WTC11 (cell line): ENCODE results near the gene SBK3. TPM values are rescaled to one million over a fixed set of nuclear protein-coding genes. Genes with fewer than 3 reads are reported as not detected.

ENCODE experiments used
- ATAC-seq: fragments of 200-7000 bp; cut with Tn5 transposase; 2 replicates; pipeline ENCODE4 v1.10.0; 2021; ENCODE audit warnings: mild to moderate bottlenecking, moderate library complexity
- CTCF ChIA-PET: fragments of 300-600 bp; sonication (Branson Sonifier 250); formaldehyde crosslinking; loops from one replicate; lab custom pipeline; 2021; ENCODE audit warnings: antibody characterized with exemption; lab: Charles Lee
- POLR2A ChIA-PET: fragments of 350-600 bp; sonication (Branson Sonifier 250); formaldehyde crosslinking; loops from one replicate; lab custom pipeline; 2021; ENCODE audit warnings: antibody characterized with exemption; lab: Charles Lee
- DNase-seq: peaks from one replicate; pipeline ENCODE4 v3.0.0; 2021; ENCODE audit warnings: low spot score
- H3K27ac Mint-ChIP-seq: 2 replicates; pipeline ENCODE4 v1.8.0; 2021; ENCODE audit warnings: mixed read lengths
- H3K27me3 Mint-ChIP-seq: 2 replicates; pipeline ENCODE4 v1.8.0; 2021; ENCODE audit warnings: low read depth, mild to moderate bottlenecking, moderate library complexity, mixed read lengths
- H3K36me3 Mint-ChIP-seq: 2 replicates; pipeline ENCODE4 v1.8.0; 2021; ENCODE audit warnings: mixed read lengths
- H3K4me1 Mint-ChIP-seq: 2 replicates; pipeline ENCODE4 v1.8.0; 2022; ENCODE audit warnings: mixed read lengths
- H3K4me3 Mint-ChIP-seq: 2 replicates; pipeline ENCODE4 v1.8.0; 2021; ENCODE audit warnings: mild to moderate bottlenecking, moderate library complexity, mixed read lengths
- H3K9me3 Mint-ChIP-seq: 2 replicates; pipeline ENCODE4 v1.8.0; 2021; ENCODE audit warnings: mixed read lengths
- ATF2 ChIP-seq: sonication (generic); formaldehyde crosslinking; IDR thresholded peaks from 2 replicates; pipeline ENCODE4 v1.8.1; 2022; ENCODE audit warnings: low read depth, missing genetic modification reagents, borderline replicate concordance
- ATF6 ChIP-seq: sonication (generic); formaldehyde crosslinking; IDR thresholded peaks from 2 replicates; pipeline ENCODE4 v1.8.1; 2023; ENCODE audit warnings: mild to moderate bottlenecking, missing genetic modification reagents
- CREB1 ChIP-seq: sonication (generic); formaldehyde crosslinking; IDR thresholded peaks from 2 replicates; pipeline ENCODE4 v1.8.0; 2023; ENCODE audit warnings: mild to moderate bottlenecking, missing genetic modification reagents
- E2F4 ChIP-seq: sonication (generic); formaldehyde crosslinking; IDR thresholded peaks from 2 replicates; pipeline ENCODE4 v1.8.1; 2022; ENCODE audit warnings: low read depth, mild to moderate bottlenecking, moderate library complexity, missing genetic modification reagents, borderline replicate concordance
- ERG ChIP-seq: fragments of 250-450 bp; sonication (Bioruptor Pico); IDR thresholded peaks from 2 replicates; pipeline ENCODE4 v1.8.0; 2021; ENCODE audit warnings: mild to moderate bottlenecking
- FOXK1 ChIP-seq: sonication (generic); formaldehyde crosslinking; IDR thresholded peaks from 2 replicates; pipeline ENCODE4 v1.8.0; 2022; ENCODE audit warnings: mild to moderate bottlenecking, moderate library complexity, missing genetic modification reagents
- FOXP1 ChIP-seq: sonication (generic); formaldehyde crosslinking; IDR thresholded peaks from 2 replicates; pipeline ENCODE4 v1.8.0; 2022; ENCODE audit warnings: missing genetic modification reagents, mild to moderate bottlenecking, moderate library complexity, borderline replicate concordance
- HMGA2 ChIP-seq: fragments of 250-450 bp; sonication (Bioruptor Pico); IDR thresholded peaks from 2 replicates; pipeline ENCODE4 v1.4.0; 2021; ENCODE audit warnings: mild to moderate bottlenecking, moderate library complexity
- MAX ChIP-seq: sonication (generic); formaldehyde crosslinking; IDR thresholded peaks from 2 replicates; pipeline ENCODE4 v1.8.0; 2022; ENCODE audit warnings: mild to moderate bottlenecking, missing genetic modification reagents
- MYBL2 ChIP-seq: sonication (generic); formaldehyde crosslinking; IDR thresholded peaks from 2 replicates; pipeline ENCODE4 v1.8.1; 2023; ENCODE audit warnings: mild to moderate bottlenecking, moderate library complexity, missing genetic modification reagents
- NFE2L1 ChIP-seq: sonication (generic); formaldehyde crosslinking; IDR thresholded peaks from 2 replicates; pipeline ENCODE4 v1.8.1; 2023; ENCODE audit warnings: missing genetic modification reagents
- NR1H2 ChIP-seq: sonication (generic); formaldehyde crosslinking; IDR thresholded peaks from 2 replicates; pipeline ENCODE4 v1.9.0; 2021; ENCODE audit warnings: mild to moderate bottlenecking, moderate library complexity, missing genetic modification reagents
- NR3C1 ChIP-seq: sonication (generic); formaldehyde crosslinking; conservative IDR thresholded peaks from 2 replicates; pipeline ENCODE4 v1.8.1; 2023; ENCODE audit warnings: low read depth, mild to moderate bottlenecking, missing genetic modification reagents
- PRDM15 ChIP-seq: sonication (generic); formaldehyde crosslinking; IDR thresholded peaks from 2 replicates; pipeline ENCODE4 v1.8.0; 2022; ENCODE audit warnings: missing genetic modification reagents
- RELA ChIP-seq: sonication (generic); formaldehyde crosslinking; IDR thresholded peaks from 2 replicates; pipeline ENCODE4 v1.8.1; 2022; ENCODE audit warnings: missing genetic modification reagents, mild to moderate bottlenecking, borderline replicate concordance
- SP1 ChIP-seq: sonication (generic); formaldehyde crosslinking; conservative IDR thresholded peaks from 2 replicates; pipeline ENCODE4 v1.8.1; 2022; ENCODE audit warnings: missing genetic modification reagents
- USF2 ChIP-seq: sonication (generic); formaldehyde crosslinking; IDR thresholded peaks from 2 replicates; pipeline ENCODE4 v1.8.1; 2023; ENCODE audit warnings: mild to moderate bottlenecking, missing genetic modification reagents, moderate library complexity
- ZNF121 ChIP-seq: sonication (generic); formaldehyde crosslinking; IDR thresholded peaks from 2 replicates; pipeline ENCODE4 v1.8.0; 2023; ENCODE audit warnings: missing genetic modification reagents
- ZNF416 ChIP-seq: fragments of 250-450 bp; sonication (Bioruptor Pico); IDR thresholded peaks from 2 replicates; pipeline ENCODE4 v1.9.0; 2021; ENCODE audit warnings: mild to moderate bottlenecking, inconsistent platforms
- total RNA-seq: library from RNA; stranded (reverse); gene quantifications from 3 replicates; pipeline ENCODE4 v1.2.3, GENCODE V29; 2021

SBK3 gene
- total RNA-seq, 1 experiment from 2014 or later, result 0.90 TPM

GRCh38 chr19:55539090-55539984 lies 6.0 kb downstream of the SBK3 start:
- Mint-ChIP-seq H3K27ac (no peak overlapping the region), H3K36me3 (no peaks in the 10 kb centered on the region), H3K4me1 (peaks cover 11% of the 10 kb centered on the region), H3K4me3 (no peak overlapping the region), H3K9me3 (peaks cover 14% of the 10 kb centered on the region)
- CTCF ChIA-PET, result interaction anchor here (0.7 to 0.9 kb wide), 2 partner anchors 36 to 309 kb away, joined by 3 to 4 read pairs; no protein-coding TSS in a partner anchor
- POLR2A ChIA-PET, result interaction anchor here (0.5 to 2.7 kb wide), 2 partner anchors 11 to 36 kb away, joined by 3 to 9 read pairs; no protein-coding TSS in a partner anchor
- no peak for ATAC-seq
- no peak for TF ChIP-seq NR3C1 (CRISPR knock-in tag)
- TF ChIP-seq MAX (CRISPR knock-in tag), result no peak
- TF ChIP-seq MYBL2 (CRISPR knock-in tag), result no peak
- TF ChIP-seq, all 79 proteins: peak for 0
- H3K27me3 Mint-ChIP-seq, result peaks cover 7% of the 10 kb centered on the region
- no peak for DNase-seq

- CTCF ChIA-PET, result interaction anchor here (0.7 kb wide), 1 partner anchor 311 kb away, joined by 4 read pairs; no protein-coding TSS in a partner anchor
- TF ChIP-seq RELA (CRISPR knock-in tag) (no peak), FOXP1 (CRISPR knock-in tag) (no peak), ZNF121 (CRISPR knock-in tag) (no peak), CREB1 (CRISPR knock-in tag) (no peak), ERG (CRISPR knock-in tag) (no peak), NFE2L1 (no peak), SP1 (no peak), USF2 (CRISPR knock-in tag) (no peak), ATF6 (CRISPR knock-in tag) (no peak), ATF2 (CRISPR knock-in tag) (no peak), NR1H2 (CRISPR knock-in tag) (no peak)
- TF ChIP-seq, all 79 proteins: peak for 0
- peaks cover 10% of the 10 kb centered on the region for H3K9me3 Mint-ChIP-seq
These were observed 7.2 kb downstream of the SBK3 start for GRCh38 chr19:55538132-55538531.

GRCh38 chr19:55537741-55538111 lies 7.6 kb downstream of the SBK3 start:
- peaks cover 7% of the 10 kb centered on the region for H3K27me3 Mint-ChIP-seq
- H3K36me3 Mint-ChIP-seq, result no peaks in the 10 kb centered on the region
- H3K4me3 Mint-ChIP-seq, result no peak overlapping the region
- peaks cover 11% of the 10 kb centered on the region for H3K4me1 Mint-ChIP-seq
- POLR2A ChIA-PET, result no interaction called here
- DNase-seq (no peak), ATAC-seq (peak; percentile 33)
- no peak overlapping the region for H3K27ac Mint-ChIP-seq
- CTCF ChIA-PET, result interaction anchor here (0.7 kb wide), 1 partner anchor 13 kb away, joined by 3 read pairs; no protein-coding TSS in a partner anchor
- peaks cover 10% of the 10 kb centered on the region for H3K9me3 Mint-ChIP-seq
- TF ChIP-seq MAX (CRISPR knock-in tag), result no peak
- TF ChIP-seq PRDM15 (CRISPR knock-in tag), result no peak
- TF ChIP-seq ZNF416 (CRISPR knock-in tag), result no peak
- no peak for TF ChIP-seq E2F4
- no peak for TF ChIP-seq HMGA2 (CRISPR knock-in tag)
- TF ChIP-seq FOXK1 (CRISPR knock-in tag), result no peak

More at GRCh38 chr19:55538132-55538531, 7.2 kb downstream of the SBK3 start:
- no peak overlapping the region for H3K27ac Mint-ChIP-seq
- H3K4me3 Mint-ChIP-seq, result no peak overlapping the region
- H3K36me3 Mint-ChIP-seq, result no peaks in the 10 kb centered on the region
- ATAC-seq, result no peak
- H3K27me3 Mint-ChIP-seq, result peaks cover 7% of the 10 kb centered on the region
- peaks cover 11% of the 10 kb centered on the region for H3K4me1 Mint-ChIP-seq
- POLR2A ChIA-PET, result no interaction called here
- no peak for DNase-seq
